Stimulated activated naive CD4-positive, alpha-beta T cell (primary cell): ENCODE data around the gene LTBP3.
A peak's percentile ranks its signal among the peaks of the same experiment; 100 is the strongest.

ENCODE experiments used
- DNase-seq, 6 experiments: peaks; one replicate each; lab custom pipeline; 2025; lab: John Stamatoyannopoulos, UW

LTBP3 gene

DNA sequence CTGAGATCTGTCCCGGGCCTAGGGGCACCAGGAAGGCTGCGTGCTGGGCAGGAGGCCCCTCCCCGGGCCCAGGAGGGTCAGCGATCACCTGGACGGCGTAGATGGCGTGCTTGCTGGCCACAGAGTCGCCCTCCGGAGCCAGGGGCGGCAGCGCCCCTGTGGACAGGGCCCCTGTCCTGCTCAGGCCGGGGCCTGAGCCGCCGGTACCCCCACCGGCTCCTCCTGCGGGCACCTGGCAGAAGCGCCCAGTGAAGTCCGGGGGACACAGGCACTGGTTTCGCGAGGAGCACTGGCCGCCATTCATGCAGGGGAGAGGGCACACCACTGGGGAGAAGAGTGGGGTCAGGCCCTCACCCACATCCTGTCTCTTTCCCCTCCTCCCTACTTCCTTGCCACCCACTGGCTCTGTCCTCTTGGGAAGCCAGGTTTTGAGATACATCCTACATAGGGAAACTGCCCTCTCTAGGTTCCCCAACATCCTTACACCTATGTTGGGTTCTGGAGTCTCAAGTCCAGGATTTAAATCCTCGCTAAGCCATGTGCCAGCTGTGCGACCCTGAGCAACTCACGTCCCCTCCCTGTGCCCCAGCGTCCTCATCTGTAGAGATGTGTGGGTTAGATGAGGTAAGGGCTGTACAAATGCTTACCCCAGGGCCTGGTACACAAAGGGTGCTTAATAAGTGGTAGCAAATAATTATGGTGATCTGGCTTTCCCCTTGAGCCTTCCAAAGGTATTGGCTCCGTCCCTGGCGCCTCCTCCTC is 3.9 kb downstream of the LTBP3 start:
- DNase-seq, result peak in 2 of 6 experiments; percentile 23 to 27

DNA sequence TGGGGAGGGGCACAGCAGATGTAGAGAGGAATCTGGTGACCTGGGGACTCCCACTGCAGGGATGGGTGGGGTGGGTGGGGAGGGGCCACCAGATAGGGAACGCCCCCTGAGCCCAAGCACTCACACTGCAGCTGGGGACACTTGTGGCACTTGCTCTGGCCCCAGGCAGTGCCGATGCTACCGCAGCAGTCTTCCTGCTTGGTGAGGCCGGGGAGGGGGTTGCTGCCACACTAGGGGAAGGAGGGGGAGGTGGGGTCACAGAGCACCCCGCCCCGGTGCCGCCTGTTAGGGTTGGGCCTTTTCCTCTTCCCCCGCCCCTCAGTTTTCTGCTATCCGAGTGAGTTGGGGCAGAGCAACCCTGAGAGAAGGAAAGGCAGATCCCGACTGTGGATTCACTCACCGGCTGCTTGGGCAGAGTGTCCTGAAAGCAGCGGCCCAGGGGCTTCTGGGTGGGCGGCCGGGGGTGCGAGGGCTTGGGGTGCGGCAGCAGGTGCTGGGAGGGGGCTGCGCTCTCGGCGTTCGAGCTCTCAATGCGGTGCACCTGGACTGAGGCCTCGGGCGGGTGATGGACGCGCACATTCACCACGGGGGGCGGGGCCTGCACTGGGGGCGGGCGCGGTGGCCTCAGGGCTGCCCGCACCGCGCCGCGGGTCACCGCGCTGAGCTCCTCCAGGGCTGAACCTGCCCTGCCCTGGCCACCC is 4.7 kb downstream of the LTBP3 start:
- peak; percentile 78 to 87 (median 82) for DNase-seq

DNA sequence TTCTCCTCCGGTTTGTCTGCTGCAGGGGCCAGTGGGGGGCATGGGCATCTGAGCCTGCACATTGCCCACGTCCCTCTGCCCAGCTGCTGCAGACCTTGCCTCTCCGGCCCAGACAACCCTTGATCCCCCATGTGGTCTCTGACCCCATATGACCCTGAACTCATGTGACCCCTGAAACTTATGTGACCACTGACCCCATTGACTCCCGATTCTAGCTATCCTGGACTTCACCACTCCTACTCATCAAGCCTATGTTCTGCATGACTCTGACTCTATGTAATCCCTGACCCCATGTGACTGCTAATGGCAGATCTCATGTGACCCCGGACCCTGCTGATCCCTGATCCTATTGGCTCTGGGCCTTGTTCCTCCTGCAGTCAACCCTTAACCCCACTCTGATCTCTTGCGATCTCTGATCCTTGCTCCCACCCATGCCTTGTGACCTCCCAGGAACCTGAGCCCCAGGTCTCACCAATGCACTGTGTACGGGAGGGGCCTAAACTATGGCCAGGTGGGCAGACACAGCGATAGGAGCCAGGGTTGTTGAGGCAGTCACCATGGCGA is 5.7 kb downstream of the LTBP3 start:
- no peak for DNase-seq

DNA sequence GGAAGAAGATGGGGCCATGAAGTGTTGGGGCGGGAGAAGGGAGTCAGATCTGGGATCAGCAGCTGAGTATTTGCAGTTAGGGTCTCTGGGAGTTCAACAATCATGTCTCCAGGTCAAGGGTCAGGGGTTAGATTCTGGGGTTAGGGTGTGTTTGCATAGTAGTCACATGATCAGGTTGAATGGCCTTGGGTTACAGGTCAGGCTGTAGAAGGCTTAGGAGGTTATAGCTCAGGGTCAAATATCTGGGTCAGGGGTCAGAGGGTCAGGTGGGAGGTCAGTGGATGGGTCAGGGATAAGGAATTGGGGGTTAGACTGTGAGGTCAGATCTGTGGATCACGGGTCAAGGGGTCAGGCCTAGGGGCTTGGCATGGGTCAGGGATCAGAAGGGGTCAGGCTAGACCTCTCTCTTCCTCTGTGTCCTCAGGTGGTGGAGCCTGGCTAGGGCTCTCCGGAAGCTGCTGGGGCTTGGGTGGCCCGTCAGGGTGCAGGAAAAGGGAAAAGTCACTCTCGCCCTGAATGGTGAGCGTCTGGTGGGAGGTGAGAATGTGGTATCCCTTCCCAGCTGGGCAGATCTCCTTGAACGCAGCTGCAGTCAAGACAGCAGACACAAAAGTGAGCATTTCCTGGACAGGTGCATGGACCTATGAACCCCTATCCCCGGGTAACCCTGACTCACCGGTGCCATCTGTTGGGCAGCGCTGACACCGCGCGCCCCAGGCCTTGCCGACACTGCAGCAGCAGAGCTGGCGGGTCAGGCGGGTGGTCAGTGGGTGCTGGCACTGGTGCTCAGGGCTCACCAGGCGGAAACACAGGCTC is 6.4 kb downstream of the LTBP3 start:
- DNase-seq, result peak; percentile 34 to 61 (median 42)

DNA sequence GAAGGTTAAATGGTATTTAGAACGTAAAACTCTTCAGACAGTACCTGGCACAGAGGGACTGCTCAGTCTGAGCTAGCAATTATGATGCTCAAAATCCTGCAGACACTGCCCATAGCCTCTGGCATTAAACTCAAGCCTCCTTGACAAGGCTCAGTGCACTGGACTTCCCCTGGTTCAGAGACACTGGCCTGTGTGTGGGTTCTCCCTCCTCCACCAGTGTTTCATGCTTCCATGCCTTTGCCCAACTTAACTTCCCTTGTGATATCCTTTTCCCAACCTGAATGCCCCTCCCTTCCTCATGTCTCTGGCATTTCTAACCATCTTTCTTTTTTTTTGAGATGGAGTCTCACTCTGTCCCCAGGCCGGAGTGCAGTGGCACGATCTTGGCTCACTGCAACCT is 9.1 kb downstream of the LTBP3 start:
- DNase-seq, result no peak

DNA sequence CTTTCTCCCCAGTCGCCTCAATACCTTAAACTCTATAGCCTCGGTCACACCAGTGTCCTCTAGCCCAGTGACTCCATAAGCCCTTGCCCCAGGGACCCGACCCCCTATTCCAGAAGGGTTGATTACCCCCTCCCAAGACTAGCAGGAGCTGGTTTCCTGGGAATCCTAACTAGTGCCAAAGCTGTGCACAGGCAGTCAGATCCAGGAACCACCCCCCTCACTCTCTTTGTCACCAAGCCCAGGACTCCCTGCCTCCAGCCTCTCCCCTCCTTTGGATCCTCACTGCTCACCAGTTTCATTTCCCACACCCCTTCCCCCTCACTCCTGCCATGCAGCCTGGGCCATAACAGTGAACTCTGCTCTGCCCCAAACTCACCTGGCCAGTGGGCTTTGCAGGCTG is 9.8 kb downstream of the LTBP3 start:
- no peak for DNase-seq

DNA sequence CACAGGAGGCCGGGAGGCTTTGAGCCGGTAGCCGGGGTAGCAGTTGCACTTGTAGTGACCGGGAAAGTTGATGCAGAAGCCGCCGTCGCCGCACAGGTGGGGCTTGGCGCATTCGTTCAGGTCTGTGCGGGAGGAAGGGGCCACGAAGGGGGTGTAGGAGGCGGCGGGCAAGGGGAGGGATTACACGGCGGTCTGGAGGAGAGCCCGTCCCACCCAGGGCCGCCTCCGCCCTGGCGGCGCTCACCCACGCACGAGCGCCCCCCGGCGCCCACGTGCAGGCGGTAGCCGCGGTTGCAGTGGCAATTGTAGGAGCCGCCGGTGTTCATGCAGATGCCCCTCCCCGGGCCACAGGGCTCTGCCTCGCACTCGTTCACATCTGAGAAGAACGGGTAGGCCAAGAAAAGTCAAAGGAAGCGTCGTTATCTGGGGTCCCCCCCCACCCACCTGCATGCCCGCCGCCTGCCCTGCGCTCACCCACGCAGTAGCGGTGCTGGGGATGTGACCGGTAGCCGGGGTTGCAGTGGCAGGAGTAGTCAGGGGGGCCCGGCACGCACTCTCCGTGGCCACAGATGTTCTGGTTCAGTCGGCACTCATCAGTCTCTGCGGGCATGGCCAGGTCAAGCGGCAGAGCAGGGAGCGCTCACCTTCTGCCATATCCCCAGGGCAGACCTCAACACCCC is 10.6 kb downstream of the LTBP3 start:
- peak in 4 of 6 experiments; percentile 23 to 31 (median 30) for DNase-seq

DNA sequence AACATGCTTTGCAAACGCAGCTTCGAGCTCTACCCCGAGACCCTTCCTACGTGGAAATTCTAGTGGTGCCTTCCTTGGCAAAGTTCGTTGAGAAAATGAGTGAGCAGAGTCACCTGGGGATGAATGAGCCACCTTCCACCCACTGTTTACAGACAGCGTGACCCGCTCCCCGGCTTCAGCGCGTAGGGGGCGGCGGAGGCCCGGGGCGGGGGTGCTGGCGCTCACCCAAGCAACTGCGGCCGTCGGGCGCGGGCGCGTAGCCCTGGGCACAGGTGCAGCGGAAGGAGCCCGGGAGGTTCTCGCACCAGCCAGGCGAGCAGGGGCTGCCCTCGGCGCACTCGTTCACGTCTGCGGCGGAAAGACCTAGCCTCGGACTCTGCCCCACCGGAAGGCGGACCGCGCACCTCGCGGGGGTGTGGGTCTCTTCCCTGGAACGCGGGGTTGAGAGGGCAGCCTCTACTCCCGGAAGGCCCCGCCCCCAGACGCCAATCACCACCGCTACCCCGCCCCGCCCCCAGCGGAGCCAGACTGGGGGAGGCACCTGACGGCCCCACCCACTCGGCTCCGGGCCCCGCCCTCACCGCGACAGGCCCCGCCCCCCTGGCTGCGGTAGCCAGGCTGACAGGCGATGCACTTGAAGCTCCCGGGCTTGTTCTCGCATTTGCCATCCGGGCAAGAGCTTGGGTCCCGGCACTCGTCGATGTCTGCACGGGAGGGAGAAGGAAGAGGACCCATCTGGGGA is 11.8 kb downstream of the LTBP3 start:
- peak; percentile 93 to 98 (median 97) for DNase-seq

DNA sequence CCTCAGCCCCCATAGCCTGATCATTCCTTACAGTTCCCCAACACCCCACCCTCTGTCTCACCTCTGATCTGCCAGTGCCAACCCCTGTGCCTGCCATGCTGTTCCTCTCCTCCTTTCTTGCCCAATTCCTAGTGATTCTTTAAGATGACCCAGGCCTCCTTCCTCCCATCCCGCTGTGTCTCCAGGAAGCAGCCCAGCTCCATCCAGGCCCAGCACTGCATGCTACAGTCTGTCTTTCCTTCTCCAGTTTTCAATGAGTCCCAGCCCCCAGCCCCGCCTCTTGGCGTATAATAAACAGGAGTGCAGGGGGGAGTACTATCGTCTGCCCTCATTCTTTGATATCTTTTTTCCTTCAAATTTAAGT is 12.3 kb downstream of the LTBP3 start:
- no peak for DNase-seq

DNA sequence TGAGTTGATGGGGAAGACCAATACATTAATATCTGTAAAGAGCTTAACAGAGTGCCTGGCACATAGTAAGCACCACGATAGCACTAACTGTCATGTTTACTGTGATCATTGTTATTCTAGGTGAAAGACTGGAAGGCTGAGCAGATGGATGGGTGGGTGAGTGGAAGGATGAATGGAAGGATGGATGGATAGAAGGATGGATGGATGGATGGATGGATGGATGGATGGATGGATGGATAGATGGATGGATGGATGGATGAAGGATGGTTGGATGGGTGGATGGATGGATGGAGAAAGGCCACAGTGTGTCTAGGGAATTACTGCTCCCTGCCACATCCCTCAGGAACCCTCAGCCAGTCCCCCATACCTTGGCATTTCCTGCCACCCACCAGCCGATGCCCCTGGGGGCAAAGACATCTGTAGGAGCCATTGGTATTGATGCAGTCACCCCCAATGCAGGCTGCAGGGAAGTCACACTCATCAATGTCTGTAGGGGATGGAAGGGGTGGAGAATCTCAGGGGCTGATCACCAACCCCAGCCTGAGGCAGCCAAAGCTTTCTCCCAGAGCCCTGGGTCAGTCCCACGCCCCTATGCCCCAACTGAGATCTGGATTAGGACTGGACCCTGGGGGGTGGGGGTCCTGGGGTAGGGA is 15.3 kb downstream of the LTBP3 start:
- no peak for DNase-seq

DNA sequence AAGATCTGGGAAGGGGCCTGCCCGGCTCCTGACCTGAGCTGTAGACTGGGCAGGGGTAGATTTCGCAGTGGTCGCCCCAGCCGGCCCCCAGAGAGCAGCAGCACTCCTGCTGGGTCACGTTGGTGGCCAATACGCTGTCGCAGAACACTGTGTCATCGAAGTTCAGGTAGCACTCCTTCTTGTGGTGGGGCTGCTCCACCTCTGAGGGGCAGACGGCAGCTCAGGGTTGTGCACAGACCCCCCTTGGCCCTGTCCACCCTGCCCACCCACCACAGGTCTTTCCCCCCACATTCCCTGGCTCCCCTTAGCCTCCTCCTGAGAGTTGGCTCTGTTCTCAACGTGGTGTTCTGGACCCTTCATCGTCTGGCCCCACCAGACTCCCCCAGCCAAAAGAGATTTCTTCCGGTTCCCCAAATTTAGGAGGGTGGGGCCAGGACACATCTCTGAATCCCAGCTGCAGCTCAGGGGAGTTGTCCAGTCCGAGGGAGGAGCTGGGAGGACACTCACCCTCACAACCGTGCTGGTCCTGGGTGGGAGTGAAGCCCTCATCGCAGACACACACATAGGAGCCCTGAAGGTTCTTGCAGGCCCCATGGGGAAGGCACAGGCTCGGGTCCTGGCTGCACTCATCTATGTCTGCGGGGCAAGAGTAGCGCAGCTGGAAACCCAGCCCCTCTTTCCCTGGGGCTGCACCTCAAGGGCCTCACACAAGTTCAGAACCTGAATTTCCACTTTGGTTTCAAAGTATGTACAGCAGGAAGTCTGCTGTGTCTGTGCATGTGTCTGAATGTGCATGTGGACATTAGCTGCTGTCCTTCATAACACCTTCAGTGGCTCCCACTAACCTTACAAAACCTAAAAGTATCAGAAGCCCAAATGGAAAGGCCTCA is 16.8 kb downstream of the LTBP3 start:
- DNase-seq, result peak in 1 of 6 experiments; percentile 15

DNA sequence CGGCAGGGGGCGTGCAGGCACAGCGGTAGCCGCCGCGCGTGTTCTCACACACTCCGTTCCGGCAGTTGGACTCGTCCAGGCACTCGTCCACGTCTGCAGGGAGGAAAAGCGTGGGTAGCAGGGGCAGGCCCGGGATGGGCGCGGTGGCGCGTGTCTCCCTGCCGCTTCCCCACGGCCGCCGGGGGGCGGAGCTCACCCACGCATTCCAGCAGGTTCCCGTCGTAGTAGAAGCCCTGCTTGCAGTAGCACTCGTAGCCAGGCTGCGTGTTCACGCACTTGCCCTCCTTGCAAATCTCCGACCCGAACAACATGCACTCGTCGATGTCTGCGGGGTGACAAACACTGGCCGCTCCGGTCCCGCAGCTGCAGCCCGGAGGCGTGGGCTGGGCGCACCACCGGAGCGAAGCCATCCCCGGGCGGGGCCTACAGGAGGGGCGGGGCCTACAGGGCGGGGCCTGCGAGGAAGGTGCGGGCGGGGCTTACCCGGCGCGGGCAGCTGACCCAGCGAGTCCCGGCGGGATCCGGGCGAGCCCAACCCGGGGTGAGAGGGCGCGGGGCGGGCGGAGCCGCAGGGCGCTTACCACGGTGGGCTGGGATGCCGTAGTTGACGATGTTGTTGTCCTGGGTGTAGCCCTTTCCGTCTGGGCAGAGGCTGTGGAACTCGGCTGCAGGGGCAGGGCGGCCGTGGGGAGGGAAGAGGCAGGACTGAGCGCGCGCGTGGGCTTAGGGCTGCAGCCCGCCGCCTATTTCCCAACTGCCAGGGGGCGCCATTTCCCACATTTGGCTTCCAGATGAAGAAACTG is 17.7 kb downstream of the LTBP3 start:
- DNase-seq, result peak; percentile 81 to 97 (median 92)

DNA sequence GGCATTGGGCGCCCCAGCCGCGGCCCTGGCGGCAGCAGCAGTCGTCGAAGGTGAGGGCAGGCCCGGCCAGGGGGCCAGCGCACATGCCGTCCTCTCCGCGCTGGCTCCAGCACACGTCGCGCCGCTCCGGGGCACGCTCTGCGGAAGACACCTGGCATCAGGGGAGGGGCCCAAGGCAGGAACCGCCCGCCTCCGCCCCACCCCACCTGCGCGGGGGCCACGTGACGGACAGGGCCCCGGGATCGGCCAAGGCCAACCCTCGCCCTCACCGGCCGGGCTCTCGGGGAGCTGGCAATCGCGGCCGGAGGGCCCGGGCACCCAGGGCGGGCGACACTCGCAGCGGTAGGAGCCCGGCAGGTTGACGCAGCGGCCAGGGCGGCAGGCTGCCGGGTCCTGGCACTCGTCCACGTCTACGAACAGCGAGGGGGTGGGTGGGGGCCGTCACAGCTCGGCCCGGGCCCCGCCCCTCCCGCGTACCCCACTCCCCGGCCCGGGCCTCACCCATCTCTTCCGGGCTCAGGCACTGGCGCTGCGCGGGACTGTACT is 18.3 kb downstream of the LTBP3 start:
- DNase-seq, result no peak

DNA sequence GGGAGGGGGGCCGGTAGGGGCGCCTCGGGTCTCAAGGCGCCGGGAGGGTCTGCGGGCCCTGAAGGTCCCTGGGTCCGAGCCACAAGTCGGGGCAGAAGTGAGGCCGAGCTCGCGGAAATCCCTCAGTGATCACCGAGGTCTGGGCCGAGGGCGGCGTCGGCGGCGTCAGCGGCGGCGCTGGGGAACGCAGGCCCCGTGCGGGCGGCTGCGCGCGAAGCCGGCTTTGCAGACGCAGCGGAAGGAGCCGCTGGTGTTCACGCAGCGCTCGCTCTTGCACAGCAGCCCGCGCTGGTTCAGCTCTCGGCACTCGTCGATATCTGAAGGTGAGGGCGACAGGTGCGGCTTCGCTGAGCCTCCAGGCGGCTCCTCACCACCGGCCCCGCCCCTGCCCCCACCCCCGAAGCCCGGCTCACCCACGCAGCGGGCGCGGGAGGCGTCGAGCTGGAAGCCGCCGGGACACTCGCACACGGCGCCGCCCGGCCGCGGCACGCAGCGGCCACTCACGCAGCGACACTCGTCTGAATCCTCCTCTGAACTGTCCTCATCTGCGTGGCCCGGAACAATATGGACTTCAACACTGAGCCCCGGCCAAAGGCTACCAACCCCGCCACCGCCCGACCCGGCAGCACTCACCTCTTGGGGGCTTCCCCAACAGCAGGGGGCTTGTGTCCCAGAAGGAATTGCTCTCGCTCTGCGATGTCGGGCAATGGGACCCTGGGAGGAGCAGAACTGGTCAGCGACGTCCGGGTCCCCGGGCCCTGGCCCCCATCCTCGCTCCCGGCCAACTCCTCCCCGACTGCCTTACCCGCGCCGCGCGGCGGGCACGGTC is 19.0 kb downstream of the LTBP3 start:
- no peak for DNase-seq

DNA sequence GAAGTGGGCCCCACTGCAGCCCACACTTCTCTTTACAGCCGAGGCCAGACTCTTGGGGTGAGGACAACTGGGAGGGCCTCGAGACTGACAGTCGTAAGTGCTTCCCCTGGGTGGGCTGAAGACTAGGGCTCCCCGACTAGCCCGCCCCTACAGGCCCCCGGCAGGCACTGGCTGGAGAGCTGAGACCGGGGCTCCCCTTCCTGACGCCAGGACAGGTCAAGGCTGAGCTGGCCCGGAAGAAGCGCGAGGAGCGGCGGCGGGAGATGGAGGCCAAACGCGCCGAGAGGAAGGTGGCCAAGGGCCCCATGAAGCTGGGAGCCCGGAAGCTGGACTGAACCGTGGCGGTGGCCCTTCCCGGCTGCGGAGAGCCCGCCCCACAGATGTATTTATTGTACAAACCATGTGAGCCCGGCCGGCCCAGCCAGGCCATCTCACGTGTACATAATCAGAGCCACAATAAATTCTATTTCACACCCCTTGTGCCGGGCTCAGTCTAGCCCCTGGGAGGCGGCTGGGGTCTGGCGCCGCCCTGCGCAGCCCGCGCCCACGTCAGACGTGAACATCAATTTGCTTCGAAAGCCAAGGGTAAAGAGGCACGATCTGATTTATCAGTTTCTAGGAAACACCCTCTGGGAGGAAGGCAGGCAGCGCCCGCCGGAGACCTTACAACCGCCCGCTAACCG is 19.8 kb downstream of the LTBP3 start:
- no peak for DNase-seq

DNA sequence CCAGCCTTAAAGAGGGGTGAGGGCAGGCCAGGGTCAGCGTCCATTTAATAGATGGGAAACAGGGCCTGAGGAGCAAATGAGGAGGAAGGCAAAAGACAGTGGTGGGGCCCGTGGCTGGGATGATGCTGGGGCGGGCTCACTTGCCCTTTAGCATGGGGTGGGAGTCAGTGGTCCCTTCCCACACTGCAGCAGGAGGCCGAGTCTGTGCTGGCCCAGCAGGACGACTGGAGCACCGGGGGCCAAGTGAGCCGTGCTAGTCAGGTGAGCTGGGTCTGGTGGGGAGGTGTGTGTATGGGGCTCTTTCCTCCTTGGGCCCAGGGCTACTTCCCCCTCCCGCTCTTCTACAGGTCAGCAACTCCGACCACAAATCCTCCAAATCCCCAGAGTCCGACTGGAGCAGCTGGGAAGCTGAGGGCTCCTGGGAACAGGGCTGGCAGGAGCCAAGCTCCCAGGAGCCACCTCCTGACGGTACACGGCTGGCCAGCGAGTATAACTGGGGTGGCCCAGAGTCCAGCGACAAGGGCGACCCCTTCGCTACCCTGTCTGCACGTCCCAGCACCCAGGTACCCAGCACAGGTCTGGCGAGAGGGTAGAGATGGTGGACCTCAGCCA is 20.4 kb downstream of the LTBP3 start:
- DNase-seq, result no peak

DNA sequence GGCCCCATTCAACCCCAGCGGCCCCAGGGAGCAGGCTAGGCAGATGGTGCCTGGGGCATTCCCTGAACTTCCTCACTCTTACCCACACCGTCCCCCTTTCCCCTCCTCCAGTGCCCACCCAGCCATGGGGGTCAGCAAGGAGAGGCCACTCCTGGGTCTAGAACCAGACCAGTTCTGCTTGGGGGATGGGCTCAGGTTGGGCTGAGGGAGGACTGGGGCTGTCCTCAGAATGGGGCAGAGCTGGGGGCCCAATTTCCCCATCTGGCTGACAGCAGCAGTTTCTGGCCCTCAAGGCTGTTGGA is 20.9 kb downstream of the LTBP3 start:
- no peak for DNase-seq
